Neural cell (in vitro differentiated cells): ENCODE results near the gene BLVRA. TPM values are rescaled to one million over a fixed set of nuclear protein-coding genes. Genes with fewer than 3 reads are reported as not detected.

ENCODE experiments used
- H2AFZ ChIP-seq: fragments of 200-600, 300-800 bp; sonication (generic), shearing (Covaris generic); 2 replicates; pipeline ENCODE4 v1.6.0; 2014; ENCODE audit warnings: low read depth, mild to moderate bottlenecking, antibody characterized with exemption, low read length, moderate library complexity
- H3F3A ChIP-seq: fragments of 200-600 bp; shearing (Covaris generic); 2 replicates; pipeline ENCODE4 v1.6.1; 2016; ENCODE audit warnings: mild to moderate bottlenecking, moderate library complexity, mixed read lengths, antibody characterized with exemption, low read length; ENCODE audit not compliant: insufficient read depth, poor library complexity, severe bottlenecking
- H3K27ac ChIP-seq: fragments of 200-600, 300-800 bp; sonication (generic), shearing (Covaris generic); 2 replicates; pipeline ENCODE4 v1.5.1; 2014; ENCODE audit warnings: mild to moderate bottlenecking, low read length, moderate library complexity
- H3K27me3 ChIP-seq: fragments of 300-800, 200-600 bp; sonication (generic), shearing (Covaris generic); 2 replicates; pipeline ENCODE4 v1.6.0; 2014; ENCODE audit warnings: mild to moderate bottlenecking, low read depth, low read length, moderate library complexity; ENCODE audit not compliant: insufficient read depth
- H3K36me3 ChIP-seq: fragments of 300-800, 200-600 bp; sonication (generic), shearing (Covaris generic); 2 replicates; pipeline ENCODE4 v1.5.1; 2014; ENCODE audit warnings: mild to moderate bottlenecking, antibody characterized with exemption, low read length, moderate library complexity; ENCODE audit not compliant: insufficient read depth
- H3K4me2 ChIP-seq: fragments of 300-800, 200-600 bp; sonication (generic), shearing (Covaris generic); 2 replicates; pipeline ENCODE4 v1.6.0; 2014; ENCODE audit warnings: mild to moderate bottlenecking, low read length
- H3K4me3 ChIP-seq: fragments of 300-800, 200-600 bp; sonication (generic), shearing (Covaris generic); 2 replicates; pipeline ENCODE4 v1.5.1; 2014; ENCODE audit warnings: mild to moderate bottlenecking, low read length, moderate library complexity
- H3K79me2 ChIP-seq: fragments of 200-600 bp; shearing (Covaris generic); replicated peaks from 2 replicates; pipeline ENCODE4 v1.6.0; 2014; ENCODE audit warnings: mild to moderate bottlenecking, low read length, moderate library complexity; ENCODE audit not compliant: insufficient read depth
- H3K9ac ChIP-seq: fragments of 300-800, 200-600 bp; sonication (generic), shearing (Covaris generic); 2 replicates; pipeline ENCODE4 v1.6.1; 2016; ENCODE audit warnings: mild to moderate bottlenecking, low read length, mixed read lengths
- H3K9me2 ChIP-seq: fragments of 200-600 bp; shearing (Covaris generic); 2 replicates; pipeline ENCODE4 v1.6.1; 2016; ENCODE audit warnings: mild to moderate bottlenecking, low read length, mixed read lengths; ENCODE audit not compliant: insufficient read depth
- H3K9me3 ChIP-seq: fragments of 200-600, 300-800 bp; sonication (generic), shearing (Covaris generic); 2 replicates; pipeline ENCODE4 v1.6.1; 2016; ENCODE audit warnings: mild to moderate bottlenecking, mixed run types, low read length, moderate library complexity, mixed read lengths
- H4K20me1 ChIP-seq: fragments of 200-600 bp; shearing (Covaris generic); 2 replicates; pipeline ENCODE4 v1.6.1; 2016; ENCODE audit warnings: mild to moderate bottlenecking, mixed run types; ENCODE audit not compliant: insufficient read depth
- CTCF ChIP-seq: fragments of 450-650 bp; IDR thresholded peaks from 2 replicates; pipeline ENCODE4 v1.5.1; 2014; ENCODE audit warnings: antibody characterized with exemption, mild to moderate bottlenecking, moderate library complexity; ENCODE audit not compliant: poor library complexity, severe bottlenecking
- EP300 ChIP-seq: fragments of 450-650 bp; conservative IDR thresholded peaks from 2 replicates; pipeline ENCODE4 v1.6.1; 2014; ENCODE audit warnings: antibody characterized with exemption, mild to moderate bottlenecking, moderate library complexity; ENCODE audit not compliant: poor library complexity, severe bottlenecking
- EZH2 ChIP-seq: fragments of 200-600, 300-800 bp; shearing (Covaris generic), sonication (generic); IDR thresholded peaks from 2 replicates; pipeline ENCODE4 v1.6.1; 2014; ENCODE audit warnings: antibody characterized with exemption, low read length, borderline replicate concordance, mild to moderate bottlenecking; ENCODE audit not compliant: insufficient read depth, poor library complexity, severe bottlenecking
- MXI1 ChIP-seq: fragments of 450-650 bp; conservative IDR thresholded peaks from 2 replicates; pipeline ENCODE4 v1.6.1; 2014; ENCODE audit warnings: antibody characterized with exemption, mild to moderate bottlenecking; ENCODE audit not compliant: poor library complexity, severe bottlenecking
- POLR2AphosphoS5 ChIP-seq: IDR thresholded peaks from 2 replicates; pipeline ENCODE4 v1.6.1; 2012
- RAD21 ChIP-seq: fragments of 450-650 bp; conservative IDR thresholded peaks from 2 replicates; pipeline ENCODE4 v1.6.1; 2014; ENCODE audit warnings: antibody characterized with exemption, mild to moderate bottlenecking, moderate library complexity
- SMC3 ChIP-seq: fragments of 450-650 bp; conservative IDR thresholded peaks from 2 replicates; pipeline ENCODE4 v1.6.1; 2014; ENCODE audit warnings: antibody characterized with exemption, mild to moderate bottlenecking, moderate library complexity; ENCODE audit not compliant: poor library complexity
- TAF1 ChIP-seq: IDR thresholded peaks from 2 replicates; pipeline ENCODE4 v1.6.1; 2012; ENCODE audit warnings: low read depth
- polyA plus RNA-seq: library from polyadenylated mRNA; depleted of rRNA; stranded (reverse); fragments of >200 nt; gene quantifications from 2 replicates; pipeline ENCODE4 v1.2.3, GENCODE V29; 2014
- TF ChIP-seq, protein P1 (sequence below): IDR thresholded peaks from 2 replicates; pipeline ENCODE4 v1.6.1; 2012; ENCODE audit warnings: borderline replicate concordance

Gene BLVRA
- polyA plus RNA-seq, 1 donor from 2014 or later: 12.4 TPM

DNA sequence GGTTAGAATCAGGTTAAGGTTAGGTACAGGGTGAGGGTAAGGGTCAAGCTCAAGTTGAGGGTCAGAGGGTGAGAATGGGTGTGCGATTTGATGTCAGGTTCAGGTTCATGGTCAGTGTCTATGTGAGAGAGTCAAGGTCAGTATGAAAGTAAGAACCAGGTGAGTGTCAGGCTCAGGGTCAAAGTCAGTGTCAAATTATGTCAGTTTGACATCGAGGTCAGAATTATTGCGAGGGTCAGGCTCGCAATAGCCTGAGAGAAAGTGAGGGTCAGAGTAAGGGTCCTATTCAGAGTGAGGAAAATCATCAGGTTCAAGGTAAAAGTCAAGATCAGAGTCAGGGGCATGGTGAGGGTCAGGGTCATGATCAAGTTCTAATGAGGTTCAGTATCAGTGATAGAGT, 97.8 kb downstream of the BLVRA start:
- TF ChIP-seq EP300 (no peak), CTCF (no peak), POLR2AphosphoS5 (no peak), TAF1 (no peak), MXI1 (no peak), RAD21 (no peak), SMC3 (no peak), EZH2 (no peak)
- TF ChIP-seq, protein P1, sequence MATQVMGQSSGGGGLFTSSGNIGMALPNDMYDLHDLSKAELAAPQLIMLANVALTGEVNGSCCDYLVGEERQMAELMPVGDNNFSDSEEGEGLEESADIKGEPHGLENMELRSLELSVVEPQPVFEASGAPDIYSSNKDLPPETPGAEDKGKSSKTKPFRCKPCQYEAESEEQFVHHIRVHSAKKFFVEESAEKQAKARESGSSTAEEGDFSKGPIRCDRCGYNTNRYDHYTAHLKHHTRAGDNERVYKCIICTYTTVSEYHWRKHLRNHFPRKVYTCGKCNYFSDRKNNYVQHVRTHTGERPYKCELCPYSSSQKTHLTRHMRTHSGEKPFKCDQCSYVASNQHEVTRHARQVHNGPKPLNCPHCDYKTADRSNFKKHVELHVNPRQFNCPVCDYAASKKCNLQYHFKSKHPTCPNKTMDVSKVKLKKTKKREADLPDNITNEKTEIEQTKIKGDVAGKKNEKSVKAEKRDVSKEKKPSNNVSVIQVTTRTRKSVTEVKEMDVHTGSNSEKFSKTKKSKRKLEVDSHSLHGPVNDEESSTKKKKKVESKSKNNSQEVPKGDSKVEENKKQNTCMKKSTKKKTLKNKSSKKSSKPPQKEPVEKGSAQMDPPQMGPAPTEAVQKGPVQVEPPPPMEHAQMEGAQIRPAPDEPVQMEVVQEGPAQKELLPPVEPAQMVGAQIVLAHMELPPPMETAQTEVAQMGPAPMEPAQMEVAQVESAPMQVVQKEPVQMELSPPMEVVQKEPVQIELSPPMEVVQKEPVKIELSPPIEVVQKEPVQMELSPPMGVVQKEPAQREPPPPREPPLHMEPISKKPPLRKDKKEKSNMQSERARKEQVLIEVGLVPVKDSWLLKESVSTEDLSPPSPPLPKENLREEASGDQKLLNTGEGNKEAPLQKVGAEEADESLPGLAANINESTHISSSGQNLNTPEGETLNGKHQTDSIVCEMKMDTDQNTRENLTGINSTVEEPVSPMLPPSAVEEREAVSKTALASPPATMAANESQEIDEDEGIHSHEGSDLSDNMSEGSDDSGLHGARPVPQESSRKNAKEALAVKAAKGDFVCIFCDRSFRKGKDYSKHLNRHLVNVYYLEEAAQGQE: no peak
- Histone ChIP-seq H3F3A (no peaks in the 10 kb centered on the region), H3K9me3 (no peaks in the 10 kb centered on the region), H3K9ac (no peak overlapping the region), H3K27ac (no peak overlapping the region), H3K4me2 (no peak overlapping the region), H2AFZ (no peak overlapping the region), H4K20me1 (no peaks in the 10 kb centered on the region), H3K79me2 (no peaks in the 10 kb centered on the region), H3K27me3 (no peaks in the 10 kb centered on the region), H3K4me3 (no peak overlapping the region), H3K9me2 (no peaks in the 10 kb centered on the region), H3K36me3 (no peaks in the 10 kb centered on the region)

Other genes with a start within 250 kb of the BLVRA start
- 6.9 and 7.9 TPM in 2 replicates for gene STK17A, start 175.6 kb upstream of the BLVRA start, polyA plus RNA-seq
- gene COA1, start 29.2 kb upstream of the BLVRA start, polyA plus RNA-seq: 141 and 157 TPM in 2 replicates
- gene MRPS24, start 110.8 kb downstream of the BLVRA start, polyA plus RNA-seq: 110 and 132 TPM in 2 replicates
- 43.0 and 49.6 TPM in 2 replicates for gene URGCP, start 147.9 kb downstream of the BLVRA start, polyA plus RNA-seq
- gene UBE2D4, start 167.8 kb downstream of the BLVRA start, polyA plus RNA-seq: 11.2 and 17.2 TPM in 2 replicates
- gene SPDYE1, start 239.2 kb downstream of the BLVRA start, polyA plus RNA-seq: not detected in 2 replicates